ENCODE results near the gene ONECUT3. TPM values are rescaled to one million over a fixed set of nuclear protein-coding genes. Genes with fewer than 3 reads are reported as not detected.

ONECUT3 gene
- total and polyA plus RNA-seq, 9 of the 15 experiments (the other 6 are each of a cell fraction or from before 2014, with no cell fraction given): not detected

- TF ChIP-seq ZNF449 (CRISPR knock-in tag; IDR thresholded peaks at IDR 0.05) (no peak), ZNF212 (CRISPR knock-in tag; IDR thresholded peaks at IDR 0.05) (no peak), ZBTB11 (CRISPR knock-in tag; IDR thresholded peaks at IDR 0.05) (no peak), U2AF1 (optimal IDR thresholded peaks at IDR 0.05; ENCODE audit: low read depth, low read length) (no peak), XRCC5 (IDR thresholded peaks at IDR 0.05; ENCODE audit: low read depth, low read length) (no peak)
- TF ChIP-seq, protein P1, sequence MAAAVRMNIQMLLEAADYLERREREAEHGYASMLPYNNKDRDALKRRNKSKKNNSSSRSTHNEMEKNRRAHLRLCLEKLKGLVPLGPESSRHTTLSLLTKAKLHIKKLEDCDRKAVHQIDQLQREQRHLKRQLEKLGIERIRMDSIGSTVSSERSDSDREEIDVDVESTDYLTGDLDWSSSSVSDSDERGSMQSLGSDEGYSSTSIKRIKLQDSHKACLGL (CRISPR knock-in tag; IDR thresholded peaks at IDR 0.05; ENCODE audit: borderline replicate concordance, poor library complexity, severe bottlenecking): no peak
These were observed 17.7 kb downstream of the ONECUT3 start (continued) for GRCh38 chr19:1770866-1771576.
